H1 (cell line): ENCODE results near the gene YIF1A. TPM values are rescaled to one million over a fixed set of nuclear protein-coding genes. Genes with fewer than 3 reads are reported as not detected.

Experiments used
- ASH2L ChIP-seq: fragments of 200-600, 300-600 bp; sonication (generic); IDR thresholded peaks from one replicate; pipeline ENCODE4 v1.7.1; 2017; ENCODE audit warnings: low read length
- CBX5 ChIP-seq: fragments of 300-800, 300-1000 bp; sonication (generic); IDR thresholded peaks from 2 replicates; pipeline ENCODE4 v1.7.1; 2016; ENCODE audit warnings: antibody characterized with exemption, low read length, low read depth
- CEBPB ChIP-seq: IDR thresholded peaks from 2 replicates; pipeline ENCODE4 v1.6.1; 2012; ENCODE audit warnings: low read depth, low read length
- EGR1 ChIP-seq: IDR thresholded peaks from 2 replicates; pipeline ENCODE4 v1.6.1; 2011; ENCODE audit warnings: low read depth, low read length, borderline replicate concordance
- EZH2 ChIP-seq: fragments of 200-600 bp; sonication (generic); IDR thresholded peaks from 2 replicates; pipeline ENCODE4 v1.7.1; 2012; ENCODE audit warnings: low read depth, mild to moderate bottlenecking, moderate library complexity, low read length, inconsistent platforms; ENCODE audit not compliant: severe bottlenecking
- GABPA ChIP-seq: IDR thresholded peaks from 2 replicates; pipeline ENCODE4 v1.6.1; 2011; ENCODE audit warnings: mild to moderate bottlenecking, low read length, moderate library complexity, borderline replicate concordance; ENCODE audit not compliant: insufficient read depth
- GTF2F1 ChIP-seq: IDR thresholded peaks from 2 replicates; pipeline ENCODE4 v1.6.1; 2012; ENCODE audit warnings: low read depth, low read length, improper control_type of control experiment, borderline replicate concordance
- JUN ChIP-seq: IDR thresholded peaks from 2 replicates; pipeline ENCODE4 v1.6.1; 2011; ENCODE audit warnings: low read depth, mild to moderate bottlenecking, improper control_type of control experiment, low read length
- JUND ChIP-seq: IDR thresholded peaks from 2 replicates; pipeline ENCODE4 v1.6.1; 2011; ENCODE audit warnings: mild to moderate bottlenecking, improper control_type of control experiment, low read length
- POLR2AphosphoS5 ChIP-seq: IDR thresholded peaks from 2 replicates; pipeline ENCODE4 v1.6.1; 2011; ENCODE audit warnings: low read depth, low read length
- RAD21 ChIP-seq, 2 experiments: IDR thresholded peaks in 1 of 2; conservative IDR thresholded peaks in 1 of 2; 2 replicates each; pipeline ENCODE4 v1.6.1; 2011; ENCODE audit warnings: low read depth in 2 of 2, low read length in 2 of 2, improper control_type of control experiment in 1 of 2, inconsistent platforms in 1 of 2, mild to moderate bottlenecking in 1 of 2, moderate library complexity in 1 of 2
- RBBP5 ChIP-seq: IDR thresholded peaks from 2 replicates; pipeline ENCODE4 v1.7.1; 2012; ENCODE audit warnings: low read depth, mild to moderate bottlenecking, inconsistent platforms, low read length, moderate library complexity, borderline replicate concordance
- RXRA ChIP-seq: IDR thresholded peaks from 2 replicates; pipeline ENCODE4 v1.6.1; 2011; ENCODE audit warnings: low read depth, mild to moderate bottlenecking, low read length, moderate library complexity; ENCODE audit not compliant: insufficient read depth
- SAP30 ChIP-seq: fragments of 300-600 bp; sonication (generic); IDR thresholded peaks from 2 replicates; pipeline ENCODE4 v1.7.1; 2012; ENCODE audit warnings: low read length, moderate library complexity, mild to moderate bottlenecking, inconsistent platforms; ENCODE audit not compliant: insufficient read depth, insufficient replicate concordance
- SIN3A ChIP-seq, 2 experiments: IDR thresholded peaks in 1 of 2; conservative IDR thresholded peaks in 1 of 2; 2 replicates each; pipeline ENCODE4 v1.6.1; 2011 to 2012; ENCODE audit warnings: low read length in 2 of 2, improper control_type of control experiment in 1 of 2, low read depth in 1 of 2, mild to moderate bottlenecking in 1 of 2
- SP1 ChIP-seq: IDR thresholded peaks from 2 replicates; pipeline ENCODE4 v1.6.1; 2011; ENCODE audit warnings: low read depth, low read length
- SP4 ChIP-seq: IDR thresholded peaks from 2 replicates; pipeline ENCODE4 v1.6.1; 2012; ENCODE audit warnings: low read length, inconsistent platforms
- TAF7 ChIP-seq: optimal IDR thresholded peaks from 2 replicates; pipeline ENCODE3; 2011; ENCODE audit warnings: low read depth, mild to moderate bottlenecking, inconsistent platforms, low read length, moderate library complexity, borderline replicate concordance
- YY1 ChIP-seq: IDR thresholded peaks from 2 replicates; pipeline ENCODE4 v1.6.1; 2011; ENCODE audit warnings: low read depth, mild to moderate bottlenecking, low read length
- polyA plus RNA-seq, 7 experiments: library from polyadenylated mRNA; depleted of rRNA in 3 of 7; stranded (reverse) in 5 of 7; unstranded in 2 of 7; fragments of >200 nt in 5 of 7; fragments of 200-250 nt in 2 of 7; gene quantifications; 1 replicate in 5 of 7; 2 replicates in 1 of 7; 4 replicates in 1 of 7; pipeline versions ENCODE4 v1.2.1 to v1.2.3, GENCODE V29; 2011 to 2013; ENCODE audit warnings: missing spikeins in 2 of 7, mixed read lengths in 2 of 7
- total RNA-seq: library from RNA; stranded (reverse); fragmentation: NEBNext Ultra II Directional; extraction: Animal tissue kit (Norgen Biotek cat#: 25700); gene quantifications from 2 replicates; pipeline ENCODE4 v1.2.1, GENCODE V29; 2021
- TF ChIP-seq, protein P1 (sequence below): IDR thresholded peaks from 2 replicates; pipeline ENCODE4 v1.6.1; 2011; ENCODE audit warnings: low read length, improper control_type of control experiment
- TF ChIP-seq, protein P2 (sequence below): IDR thresholded peaks from 2 replicates; pipeline ENCODE4 v1.6.1; 2011; ENCODE audit warnings: low read depth, mild to moderate bottlenecking, low read length; ENCODE audit not compliant: insufficient read depth

The YIF1A gene
- total and polyA plus RNA-seq, 2 of the 8 experiments (the other 6 are each of a cell fraction or from before 2014, with no cell fraction given) = 70.1 to 178 TPM

DNA sequence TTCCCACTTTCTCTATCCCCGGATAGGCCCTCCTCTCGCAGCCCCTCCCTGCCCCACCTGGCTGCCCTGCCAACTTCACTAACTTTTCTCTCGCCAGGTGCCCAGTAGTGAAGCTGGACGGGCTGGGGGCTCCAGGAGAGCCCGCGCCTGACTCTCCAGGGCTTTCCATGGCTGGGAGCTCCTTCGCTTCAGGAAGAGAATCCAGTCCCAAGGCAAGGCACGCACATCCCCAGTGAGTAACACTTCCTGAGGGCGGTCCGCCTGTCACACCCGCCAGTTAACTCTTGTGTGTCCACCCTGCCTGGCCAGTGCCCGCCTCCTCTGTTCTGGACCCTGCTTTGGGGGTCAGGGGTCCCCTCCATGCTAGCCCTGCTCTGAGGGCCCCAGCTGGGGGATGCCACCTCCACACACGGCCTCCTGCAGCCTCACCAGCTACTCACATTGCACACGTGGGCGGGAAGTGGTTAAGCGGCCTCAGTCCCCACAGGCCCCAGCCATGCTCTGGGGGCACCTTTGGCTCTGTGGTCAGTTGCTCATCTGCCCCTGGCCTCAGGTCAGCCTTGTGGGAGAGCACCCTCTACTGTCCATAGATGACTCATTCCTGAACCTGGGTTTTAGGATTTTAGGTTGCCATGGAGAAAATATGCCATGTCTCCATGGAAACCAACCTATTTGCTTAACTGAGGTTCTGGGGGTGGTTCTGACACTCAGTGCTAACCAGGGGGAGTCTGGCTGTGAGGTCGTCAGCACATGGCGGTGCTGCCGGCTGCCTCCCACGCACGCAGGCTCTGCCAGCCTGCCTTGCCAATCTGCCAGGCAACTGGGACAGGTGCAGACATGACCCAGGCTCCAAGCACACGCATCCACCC, 47.5 kb upstream of the YIF1A start, which contains the start of gene RIN1 (continued):
- TF ChIP-seq CBX5 = no peak
- no peak for TF ChIP-seq EZH2
- peak; percentile 70 to 79 for TF ChIP-seq RAD21 (IDR thresholded peaks at IDR 0.05 in 1 of 2, conservative IDR thresholded peaks at IDR 0.05 in 1 of 2; ENCODE audit: low read depth in 2 of 2, low read length in 2 of 2)
- no peak for TF ChIP-seq TAF7
- TF ChIP-seq SP1 = no peak
- TF ChIP-seq JUN = 0 out of 2 replicates have a peak, but pooled peaks have one; percentile 40
- TF ChIP-seq POLR2AphosphoS5 = peak; percentile 56; the same call in 1 of the 2 replicates
- no peak for TF ChIP-seq GTF2F1
- peak; percentile 30; the same call in 1 of the 2 replicates for TF ChIP-seq RBBP5
- no peak for TF ChIP-seq ASH2L
- no peak for TF ChIP-seq RXRA
- TF ChIP-seq, protein P1, sequence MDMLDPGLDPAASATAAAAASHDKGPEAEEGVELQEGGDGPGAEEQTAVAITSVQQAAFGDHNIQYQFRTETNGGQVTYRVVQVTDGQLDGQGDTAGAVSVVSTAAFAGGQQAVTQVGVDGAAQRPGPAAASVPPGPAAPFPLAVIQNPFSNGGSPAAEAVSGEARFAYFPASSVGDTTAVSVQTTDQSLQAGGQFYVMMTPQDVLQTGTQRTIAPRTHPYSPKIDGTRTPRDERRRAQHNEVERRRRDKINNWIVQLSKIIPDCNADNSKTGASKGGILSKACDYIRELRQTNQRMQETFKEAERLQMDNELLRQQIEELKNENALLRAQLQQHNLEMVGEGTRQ = no peak
- peak; percentile 88 for TF ChIP-seq JUND
- peak; percentile 71 to 91; a peak in 3 of 4 replicates for TF ChIP-seq SIN3A (conservative IDR thresholded peaks at IDR 0.05 in 1 of 2, IDR thresholded peaks at IDR 0.05 in 1 of 2; ENCODE audit: low read depth in 1 of 2, low read length in 2 of 2)
- peak; percentile 14 for TF ChIP-seq SAP30
- TF ChIP-seq CEBPB = no peak
- no peak for TF ChIP-seq GABPA
- TF ChIP-seq YY1 = no peak
- TF ChIP-seq EGR1 = peak; percentile 42; the same call in 1 of the 2 replicates
- TF ChIP-seq SP4 = no peak
- TF ChIP-seq, protein P2, sequence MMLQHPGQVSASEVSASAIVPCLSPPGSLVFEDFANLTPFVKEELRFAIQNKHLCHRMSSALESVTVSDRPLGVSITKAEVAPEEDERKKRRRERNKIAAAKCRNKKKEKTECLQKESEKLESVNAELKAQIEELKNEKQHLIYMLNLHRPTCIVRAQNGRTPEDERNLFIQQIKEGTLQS = no peak
